ENCODE results near the gene ARAP2. TPM values are rescaled to one million over a fixed set of nuclear protein-coding genes. Genes with fewer than 3 reads are reported as not detected.

The ARAP2 gene
- total RNA-seq, 1 donor from 2014 or later: 1.9 TPM

- no peak for DNase-seq
Observed at GRCh38 chr4:36218121-36218520, 26.2 kb downstream of the ARAP2 start.

- no peak for DNase-seq
Observed at GRCh38 chr4:36215627-36216026, 28.7 kb downstream of the ARAP2 start.

- DNase-seq: no peak
Observed at GRCh38 chr4:36214735-36215485, 29.4 kb downstream of the ARAP2 start.

GRCh38 chr4:36213977-36214376, 30.3 kb downstream of the ARAP2 start:
- no peak for DNase-seq

GRCh38 chr4:36211084-36211483, 33.2 kb downstream of the ARAP2 start:
- DNase-seq: no peak

GRCh38 chr4:36209941-36210649, 34.2 kb downstream of the ARAP2 start:
- no peak for DNase-seq

GRCh38 chr4:36208893-36209473, 35.3 kb downstream of the ARAP2 start:
- no peak for DNase-seq

GRCh38 chr4:36207831-36208520, 36.3 kb downstream of the ARAP2 start:
- DNase-seq: no peak

- DNase-seq: no peak
Observed at GRCh38 chr4:36207367-36207766, 36.9 kb downstream of the ARAP2 start.

- DNase-seq: no peak
Observed at GRCh38 chr4:36206603-36207311, 37.6 kb downstream of the ARAP2 start.

GRCh38 chr4:36206012-36206411, 38.3 kb downstream of the ARAP2 start:
- DNase-seq: no peak

GRCh38 chr4:36198861-36199260, 45.5 kb downstream of the ARAP2 start:
- no peak for DNase-seq

- no peak for DNase-seq
Observed at GRCh38 chr4:36198068-36198808, 46.1 kb downstream of the ARAP2 start.

- DNase-seq: no peak
Observed at GRCh38 chr4:36197501-36197900, 46.8 kb downstream of the ARAP2 start.

GRCh38 chr4:36196145-36196913, 48.0 kb downstream of the ARAP2 start:
- DNase-seq: no peak

- DNase-seq: no peak
Observed at GRCh38 chr4:36192922-36193321, 51.4 kb downstream of the ARAP2 start.

- DNase-seq: no peak
Observed at GRCh38 chr4:36189511-36190226, 54.6 kb downstream of the ARAP2 start.

GRCh38 chr4:36187723-36188333, 56.5 kb downstream of the ARAP2 start:
- no peak for DNase-seq

- no peak for DNase-seq
Observed at GRCh38 chr4:36183665-36184393, 60.5 kb downstream of the ARAP2 start.

All from dermis blood vessel endothelial cell (primary cell).